Measurements from ENCODE around the gene FAM184B.
"Not testable (repeated sequence)": the region's sequence is repeated elsewhere in the genome, so short reads cannot be mapped to it uniquely, and the experiment has no call there.

FAM184B gene

DNA sequence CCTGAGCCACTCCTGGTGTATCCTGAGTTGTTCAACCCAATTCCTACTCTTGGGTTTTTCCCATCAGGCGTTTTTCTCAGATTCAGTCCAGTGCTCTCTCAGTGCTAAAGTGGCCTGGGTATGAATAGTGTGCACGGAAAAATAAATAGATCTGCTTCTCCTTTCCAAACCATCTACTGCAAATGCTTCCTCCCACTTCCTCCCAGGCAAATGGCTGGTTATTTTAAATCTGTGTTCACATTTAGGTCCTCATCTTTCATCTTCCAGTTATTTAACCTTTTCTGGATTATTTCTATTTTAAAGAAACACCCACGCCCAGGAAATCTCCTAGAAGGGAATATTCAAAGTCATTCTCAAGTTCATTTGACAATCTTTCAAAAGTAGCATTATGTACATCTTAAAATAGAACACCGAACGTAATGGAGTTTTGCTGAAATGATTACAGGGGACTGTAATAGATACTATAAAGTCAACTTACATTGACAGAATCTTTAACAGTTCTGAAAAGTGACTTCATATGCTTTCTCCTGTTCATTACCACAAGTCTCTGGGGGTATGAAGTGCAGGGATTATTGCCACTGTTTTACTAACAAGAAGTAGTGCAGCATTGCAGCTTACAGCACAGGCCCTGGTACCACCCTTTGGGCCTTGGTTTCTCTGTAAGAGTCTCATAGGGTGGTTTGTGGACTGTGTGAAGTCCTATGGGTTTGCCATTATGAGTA lies 100.7 kb downstream of the FAM184B start:
- no peak for DNase-seq

DNA sequence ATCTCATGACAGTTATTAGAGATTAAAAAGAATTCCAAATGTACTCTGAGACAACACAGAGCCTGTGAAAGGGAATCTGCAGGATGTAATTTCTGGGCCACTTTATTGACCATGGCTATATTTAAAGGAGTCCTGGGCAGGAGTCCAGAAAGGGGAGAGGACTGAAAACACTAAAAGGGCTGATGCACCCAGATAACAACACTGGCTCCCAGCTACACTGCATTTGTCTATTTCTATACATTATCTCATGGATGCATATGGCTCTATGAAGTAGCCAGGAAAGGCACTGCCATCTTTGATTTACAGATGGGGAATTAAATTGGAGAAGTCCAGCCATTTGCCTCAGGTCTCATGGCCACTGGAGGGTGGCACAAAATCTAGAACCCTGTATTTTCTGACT lies 111.0 kb downstream of the FAM184B start:
- DNase-seq: no peak

DNA sequence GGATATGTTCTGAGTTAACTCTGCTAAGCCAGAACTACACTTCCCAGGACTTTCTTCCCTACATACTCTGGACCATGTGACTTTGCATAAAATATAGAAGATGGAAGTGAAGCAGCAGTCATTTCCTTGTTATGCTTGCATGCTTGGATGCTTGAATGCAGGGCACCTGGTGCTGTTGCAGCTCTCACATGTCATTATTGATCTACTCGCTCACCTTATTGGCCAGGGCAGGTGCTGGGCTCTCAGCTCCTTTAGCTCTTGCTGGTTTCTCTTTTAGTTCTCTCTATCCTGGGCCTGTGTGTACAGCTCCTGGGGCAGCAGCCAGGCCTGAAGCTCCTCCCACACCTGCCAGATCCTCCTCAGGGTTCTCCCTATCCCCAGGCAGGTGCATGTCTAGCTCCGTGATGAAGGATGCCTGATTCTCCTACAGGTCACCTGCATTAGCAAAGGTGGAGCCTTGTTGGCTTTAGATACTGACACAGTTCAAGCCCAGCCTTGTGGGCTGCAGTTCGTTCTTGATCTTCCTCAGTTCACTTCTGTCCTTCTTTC lies 113.7 kb downstream of the FAM184B start:
- no peak for DNase-seq

DNA sequence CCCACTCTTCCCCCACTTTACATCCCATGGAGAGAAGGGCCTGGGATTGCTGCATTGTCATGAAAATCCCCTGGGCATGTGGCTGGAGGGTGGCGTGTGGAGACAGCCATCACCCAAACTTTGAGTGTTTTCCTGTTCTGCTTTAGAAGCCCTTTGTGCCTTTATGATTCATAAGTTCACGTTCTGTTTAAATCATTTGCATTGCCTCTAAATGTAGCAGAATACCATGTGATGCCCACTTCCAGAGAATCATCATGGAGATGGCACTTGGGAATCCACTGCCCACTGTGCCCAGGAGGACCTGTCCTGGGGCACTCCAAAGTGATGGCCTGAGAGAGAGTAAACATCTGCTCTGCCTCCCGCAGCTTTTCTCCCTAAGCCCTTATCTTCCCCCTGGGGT lies 114.2 kb downstream of the FAM184B start:
- no peak for DNase-seq

DNA sequence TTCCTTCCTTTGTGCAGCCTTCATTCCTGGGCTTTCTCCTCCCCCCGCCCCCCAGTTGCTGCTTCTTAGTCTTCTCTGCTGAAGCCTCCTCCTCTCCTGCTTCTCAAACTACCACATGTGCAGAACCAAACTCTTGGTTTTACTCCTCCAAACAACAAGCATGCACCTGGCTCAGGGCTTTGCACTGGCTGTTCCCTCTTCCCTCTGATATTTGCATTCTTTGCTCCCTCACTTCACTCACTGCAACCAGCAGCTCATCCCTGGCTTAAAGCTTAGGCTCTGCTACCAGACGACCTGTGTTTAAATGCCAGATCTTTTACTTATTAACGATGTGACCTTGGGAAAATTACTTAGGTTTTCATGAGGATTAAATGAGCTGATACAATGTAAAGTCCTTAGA lies 115.6 kb downstream of the FAM184B start:
- no peak for DNase-seq

DNA sequence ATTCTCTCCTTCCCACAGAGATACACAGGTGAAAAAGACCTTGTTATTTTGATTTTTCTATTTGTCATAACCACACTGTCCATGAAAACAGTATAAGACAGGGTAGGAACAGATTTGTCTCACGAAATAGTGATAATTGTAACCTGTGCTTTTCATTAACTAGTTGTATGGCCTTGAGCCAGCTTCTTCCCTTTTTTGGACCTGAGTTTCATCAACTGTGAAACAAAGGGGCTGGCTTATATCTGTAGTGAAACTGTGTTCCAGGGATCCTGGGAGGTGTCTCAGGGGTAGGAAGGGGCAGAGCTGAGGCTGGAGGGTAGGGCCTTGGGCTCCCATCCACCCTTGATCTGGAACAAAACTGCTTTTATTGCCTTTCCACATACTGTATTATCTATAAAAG lies 116.1 kb downstream of the FAM184B start:
- DNase-seq: no peak

DNA sequence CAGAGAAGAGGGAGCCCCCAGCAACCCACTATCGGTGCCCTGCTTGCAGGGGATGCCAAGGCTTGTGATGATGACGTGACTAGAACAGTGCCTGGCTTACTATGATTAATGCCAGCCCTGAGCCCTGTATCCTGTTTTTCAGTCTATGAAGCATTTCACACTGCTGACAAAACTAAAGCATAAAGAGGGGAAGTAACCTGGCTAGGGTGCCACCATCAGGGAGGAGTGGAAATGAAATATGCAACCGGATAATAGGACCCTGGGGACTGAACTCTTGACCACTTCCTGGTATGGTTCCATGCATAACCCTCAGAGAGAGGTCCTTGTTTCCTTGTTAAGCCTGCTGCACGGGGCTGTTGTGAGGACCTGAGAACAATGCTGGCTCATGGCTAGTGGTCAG lies 116.7 kb downstream of the FAM184B start:
- DNase-seq: no peak

DNA sequence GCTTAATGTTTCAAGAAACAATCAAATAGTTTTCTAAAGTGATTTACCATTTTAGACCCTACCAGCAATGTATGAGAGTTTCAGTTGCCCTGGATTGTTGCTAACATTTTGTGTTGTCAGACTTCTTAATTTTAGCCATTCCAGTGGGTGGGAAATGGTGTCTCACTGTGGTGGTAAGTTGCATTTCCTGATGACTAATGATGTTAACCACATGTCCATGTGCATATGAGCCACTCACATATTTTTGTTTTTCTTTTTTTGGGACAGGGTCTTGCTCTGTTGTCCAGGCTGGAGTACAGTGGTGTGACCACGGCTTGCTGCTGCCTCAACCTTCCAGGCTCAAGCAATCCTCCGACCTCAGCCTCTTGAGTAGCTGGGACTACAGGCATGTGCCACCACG lies 118.7 kb downstream of the FAM184B start:
- no peak for DNase-seq

DNA sequence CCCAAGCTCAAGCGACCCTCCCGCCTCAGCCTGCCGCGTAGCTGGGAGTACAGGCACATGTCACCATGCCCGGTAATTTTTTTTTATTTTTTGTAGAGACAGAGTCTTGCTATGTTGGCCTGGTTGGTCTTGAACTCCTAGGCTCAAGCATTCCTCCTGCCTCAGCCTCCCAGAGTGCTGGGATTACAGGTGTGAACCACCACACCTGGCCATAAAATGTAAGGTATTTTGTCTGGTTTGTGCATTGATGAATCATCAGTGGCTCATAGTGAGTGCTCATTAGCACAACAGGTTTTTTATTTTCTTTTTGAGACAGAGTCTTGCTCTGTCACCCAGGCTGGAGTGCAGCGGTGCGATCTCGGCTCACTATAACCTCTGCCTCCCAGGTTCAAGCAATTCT lies 122.2 kb downstream of the FAM184B start:
- DNase-seq: not testable (repeated sequence)

DNA sequence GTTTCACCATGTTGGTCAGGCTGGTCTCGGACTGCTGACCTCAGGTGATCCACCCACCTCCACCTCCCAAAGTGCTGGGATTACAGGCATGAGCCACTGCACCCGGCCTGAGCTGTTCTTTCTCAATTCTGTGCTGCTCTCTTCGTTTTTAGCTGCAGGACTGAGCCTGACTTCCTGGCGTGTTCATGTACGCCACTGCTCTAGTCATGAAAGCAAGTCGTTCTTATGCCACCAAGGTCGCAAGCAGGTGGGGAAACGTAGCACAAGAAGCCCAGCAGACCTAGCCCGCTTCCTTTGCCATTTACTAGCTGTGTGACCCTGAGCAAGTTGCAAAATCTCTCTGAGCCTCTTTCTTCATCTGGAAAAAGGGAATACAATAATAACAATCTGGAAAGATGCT lies 123.6 kb downstream of the FAM184B start:
- no peak for DNase-seq

DNA sequence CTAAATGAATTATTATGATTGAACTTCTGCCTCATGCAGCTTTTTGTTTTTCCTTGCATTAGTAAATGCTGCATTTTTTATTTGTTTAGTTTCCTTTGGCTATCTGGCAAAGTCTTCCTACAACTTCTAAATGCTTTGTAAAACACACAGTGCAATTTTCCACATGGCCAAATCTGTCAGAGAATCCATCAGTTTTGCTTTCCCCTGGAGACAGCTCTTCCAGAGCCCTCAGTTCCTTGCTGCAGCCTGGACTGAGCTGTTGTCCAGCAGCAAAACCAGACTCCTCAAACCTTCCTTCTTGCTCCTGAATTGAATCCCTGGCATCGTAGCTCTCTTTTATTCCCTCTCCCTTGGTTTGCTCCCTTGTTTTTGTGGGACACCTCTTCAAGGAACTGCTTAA lies 124.3 kb downstream of the FAM184B start:
- no peak for DNase-seq

DNA sequence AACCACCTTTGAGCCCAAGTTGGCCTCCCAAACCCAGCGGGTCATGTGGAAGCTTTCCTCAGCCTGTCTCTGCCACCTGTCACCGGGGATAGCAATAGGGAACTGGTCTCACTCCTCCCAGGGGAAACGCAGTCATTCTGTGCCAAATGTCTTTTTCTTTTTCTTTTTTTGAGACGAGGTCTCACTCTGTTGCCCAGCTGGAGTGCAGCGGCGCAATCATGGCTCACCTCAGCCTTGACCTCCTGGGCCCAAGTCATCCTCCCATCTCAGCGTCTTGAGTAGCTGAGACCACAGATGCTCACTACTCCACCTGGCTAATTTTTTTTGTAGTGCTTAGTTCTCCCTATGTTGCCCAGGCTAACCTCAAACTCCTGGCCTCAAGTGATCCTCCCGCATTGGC lies 126.7 kb downstream of the FAM184B start:
- DNase-seq: no peak

DNA sequence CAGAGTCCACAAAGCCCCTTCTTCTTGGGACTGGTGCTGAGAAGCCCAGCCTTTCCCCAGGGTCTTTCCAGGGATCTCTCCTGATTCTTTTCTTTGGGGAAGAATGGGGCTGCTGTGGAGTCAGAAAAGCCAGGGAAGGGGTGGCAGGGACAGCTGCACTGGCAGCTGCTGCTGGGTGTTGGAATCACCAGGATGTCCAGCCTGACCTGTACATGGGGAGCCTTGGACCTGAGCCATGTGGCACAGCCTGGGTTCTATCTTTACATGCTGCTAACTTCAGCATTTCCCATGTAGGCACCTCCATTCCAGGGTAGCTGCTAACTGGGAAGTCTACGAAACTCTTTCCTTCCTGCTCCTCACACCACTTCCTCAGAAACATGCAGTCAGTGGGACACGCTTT lies 131.0 kb downstream of the FAM184B start:
- no peak for DNase-seq

DNA sequence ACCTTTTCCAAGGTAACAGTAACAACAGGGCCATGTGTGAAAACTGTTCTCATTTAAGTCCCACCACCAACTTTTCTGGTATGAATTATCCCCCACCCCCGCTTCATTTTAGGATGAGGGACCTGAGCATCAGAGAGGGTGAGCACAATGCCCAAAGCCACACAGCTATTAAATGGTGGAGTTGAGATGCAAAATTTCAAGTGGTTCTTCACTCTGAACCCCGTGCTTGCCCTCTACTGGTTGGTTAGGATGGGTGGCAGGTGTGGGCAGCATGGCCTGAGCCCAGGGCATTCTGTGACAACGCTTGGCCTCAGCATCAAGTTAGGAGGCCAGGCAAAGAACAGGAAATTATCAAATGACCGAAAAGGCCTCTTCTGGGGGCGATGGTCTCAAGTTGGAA lies 133.5 kb downstream of the FAM184B start:
- no peak for DNase-seq

DNA sequence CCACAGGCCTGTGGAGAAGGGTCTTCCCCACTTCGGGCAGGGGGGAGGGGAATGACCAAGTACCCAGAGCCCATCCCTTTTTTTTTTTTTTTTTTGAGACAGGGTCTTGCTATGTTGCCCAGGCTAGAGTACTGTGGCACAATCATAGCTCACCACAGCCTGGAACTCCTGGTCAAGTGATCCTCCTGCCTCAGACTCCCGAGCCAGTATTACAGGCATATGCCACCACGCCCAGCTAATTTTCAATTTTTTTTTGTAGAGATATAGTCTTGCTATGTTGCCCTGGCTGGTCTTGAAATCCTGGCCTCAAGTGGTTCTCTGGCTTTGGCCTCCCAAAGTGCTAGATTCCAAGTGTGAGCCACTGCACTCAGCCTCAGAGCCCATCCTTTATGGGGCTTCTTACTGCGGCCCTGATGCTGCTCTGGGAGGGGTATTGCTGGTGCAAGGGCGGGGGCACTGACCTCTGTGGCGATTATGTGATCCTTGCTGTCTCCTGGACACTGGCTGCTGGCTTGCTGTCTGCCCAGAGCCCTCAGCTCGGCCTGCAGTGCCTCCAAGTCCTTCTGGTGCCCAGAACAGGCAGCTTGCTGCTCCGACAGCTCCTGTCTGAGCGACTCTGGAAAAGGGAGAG lies 134.1 kb downstream of the FAM184B start:
- no peak for DNase-seq

DNA sequence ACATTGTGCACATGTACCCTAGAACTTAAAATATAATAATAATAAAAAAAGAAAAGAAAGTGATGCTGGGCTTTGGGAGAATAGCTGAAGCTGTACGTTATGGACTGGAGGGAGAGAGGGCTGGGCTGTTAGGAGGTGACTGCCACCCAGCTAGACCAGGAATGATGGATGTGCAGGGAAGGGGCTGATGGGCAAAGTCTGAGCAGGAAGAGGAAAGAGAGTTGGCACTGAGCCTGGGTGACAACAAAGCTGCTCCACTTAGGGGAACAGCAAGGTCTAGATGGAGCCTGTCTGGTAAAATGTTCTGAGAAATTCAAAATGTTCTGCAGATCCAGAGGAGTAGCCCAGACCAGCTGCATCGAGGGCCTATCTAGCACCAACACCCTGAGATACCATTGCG lies 134.7 kb downstream of the FAM184B start:
- DNase-seq: no peak

DNA sequence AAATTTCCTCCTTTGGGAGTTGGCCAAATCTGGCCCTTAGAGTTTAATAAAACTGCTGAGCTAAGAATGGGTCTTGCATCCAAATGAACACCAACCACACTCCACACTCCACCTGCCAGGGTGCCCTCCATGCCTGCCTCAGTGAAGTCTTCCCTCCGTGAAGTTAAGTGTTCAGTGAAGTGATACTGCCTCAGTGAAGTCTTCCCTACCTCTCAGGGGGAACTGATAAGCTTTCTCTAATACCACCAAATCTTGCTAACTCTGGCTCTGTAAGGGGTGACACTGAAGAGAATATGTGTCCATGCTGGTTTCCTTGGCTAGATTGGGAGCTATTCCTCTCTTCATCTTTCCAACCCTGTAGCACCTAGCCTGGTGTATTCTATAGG lies 139.0 kb downstream of the FAM184B start:
- no peak for DNase-seq

DNA sequence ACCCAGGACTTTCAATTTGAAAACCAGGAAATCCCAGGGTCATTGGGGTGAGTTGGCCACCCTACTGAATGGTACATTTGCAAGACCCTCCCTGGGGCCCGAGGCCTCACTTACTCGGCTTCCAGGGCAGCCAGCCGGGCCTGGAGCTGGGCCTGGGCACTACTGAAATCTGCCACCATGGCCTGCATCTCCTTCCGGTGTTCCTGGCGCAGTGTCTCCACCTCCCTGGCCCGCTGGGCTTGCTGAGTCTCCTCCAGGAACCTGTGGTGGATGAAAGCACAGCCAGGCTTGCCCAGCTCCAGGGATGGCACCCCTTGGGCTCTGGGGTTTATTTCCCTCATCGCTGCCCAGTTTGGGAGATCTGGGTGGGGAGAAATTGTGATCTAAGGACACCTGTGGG lies 142.3 kb downstream of the FAM184B start:
- no peak for DNase-seq

DNA sequence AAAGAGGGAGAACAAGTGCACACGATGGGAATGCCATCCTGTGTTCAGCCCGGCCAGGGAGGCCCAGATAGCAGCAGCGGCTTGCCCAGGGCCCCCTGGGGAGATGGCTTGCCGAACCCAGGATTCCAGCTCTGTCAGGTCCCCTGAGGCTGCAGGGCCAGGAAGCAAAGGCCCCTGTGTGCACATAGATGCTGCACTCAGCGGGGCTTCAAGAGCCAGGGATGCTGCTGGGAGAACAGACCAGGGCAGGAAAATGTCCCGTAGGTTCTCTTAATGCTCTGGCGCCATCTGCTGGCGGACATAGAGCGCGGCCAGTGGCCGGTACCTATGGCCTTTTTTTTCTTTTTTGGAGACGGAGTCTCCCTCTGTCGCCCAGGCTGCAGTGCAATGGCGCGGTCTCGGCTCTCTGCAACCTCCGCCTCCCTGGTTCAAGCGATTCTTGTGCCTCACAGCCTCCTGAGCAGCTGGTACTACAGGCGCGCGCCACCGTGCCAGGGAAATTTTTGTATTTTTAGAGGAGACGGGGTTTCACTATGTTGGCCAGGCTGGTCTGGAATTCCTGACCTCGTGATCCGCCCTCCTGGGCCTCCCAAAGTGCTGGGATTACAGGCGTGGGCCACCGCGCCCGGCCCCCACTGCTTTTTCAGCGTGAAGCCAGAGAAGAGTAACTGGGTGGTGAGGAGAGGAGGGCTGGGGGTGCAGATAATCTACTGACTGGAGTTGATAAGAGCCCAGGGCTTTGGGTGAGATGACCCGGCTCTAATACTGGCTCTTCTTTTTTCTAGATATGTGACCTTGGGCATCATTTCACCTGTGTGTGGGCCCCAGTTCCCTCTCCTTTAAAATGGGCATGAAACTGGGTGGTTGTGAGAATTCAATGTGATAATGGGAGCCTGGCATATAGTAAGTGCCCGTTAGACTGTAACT lies 144.5 kb downstream of the FAM184B start:
- DNase-seq: no peak

DNA sequence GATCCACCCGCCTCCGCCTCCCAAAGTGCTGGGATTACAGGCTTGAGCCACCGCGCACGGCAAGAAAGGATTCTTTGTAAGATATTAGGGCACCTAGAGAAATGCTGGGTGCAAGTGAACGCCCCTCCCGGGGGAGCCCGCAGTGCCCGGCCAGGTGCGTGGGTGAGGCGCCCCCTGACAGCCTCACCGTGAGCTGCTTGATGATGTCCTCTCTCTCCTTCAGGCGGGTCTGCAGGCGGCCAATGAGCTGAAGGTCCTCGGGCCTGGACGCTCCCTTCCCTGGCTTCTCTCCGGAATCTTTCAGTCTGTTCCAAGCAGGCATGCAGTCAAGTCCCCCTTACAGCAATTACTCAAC lies 145.1 kb downstream of the FAM184B start:
- no peak for DNase-seq

DNA sequence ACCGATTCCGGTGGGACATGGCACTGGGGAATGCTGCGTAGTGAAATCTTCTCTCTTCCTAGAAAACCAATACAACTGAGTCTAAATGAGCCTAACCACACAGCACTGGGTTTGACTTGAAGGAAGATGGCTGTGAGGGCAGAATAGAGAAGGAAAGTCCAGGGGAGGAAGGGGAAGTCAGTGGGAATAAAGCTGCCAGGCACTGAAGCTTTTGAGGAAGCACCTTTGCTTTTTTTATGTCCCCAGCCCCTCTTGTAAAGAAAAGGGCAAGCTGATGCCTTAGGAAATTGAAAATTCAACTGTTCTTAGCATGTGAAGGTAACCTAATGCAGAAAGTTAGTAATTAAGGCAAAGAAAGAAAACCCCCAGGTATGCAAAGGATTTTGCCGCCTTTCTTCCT lies 146.4 kb downstream of the FAM184B start:
- DNase-seq: no peak

DNA sequence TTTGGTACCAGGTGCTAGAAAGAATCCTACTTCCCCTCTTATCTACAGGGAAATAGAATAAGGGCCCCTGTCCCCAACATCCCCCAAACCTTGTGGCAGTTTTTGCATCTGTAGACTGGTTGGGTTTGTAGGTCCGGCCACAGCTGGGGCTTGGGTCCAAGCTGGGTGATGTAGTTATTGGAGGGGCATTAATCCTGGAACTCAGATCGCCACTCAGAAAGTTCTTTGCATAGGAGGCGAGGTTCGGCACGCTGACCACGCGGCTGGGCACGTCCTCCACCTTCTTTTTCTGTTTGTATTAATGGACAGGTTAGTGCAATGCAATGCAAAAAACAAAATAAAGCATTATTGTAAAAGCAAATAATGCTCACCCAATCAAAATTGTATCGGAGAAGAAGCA lies 147.8 kb downstream of the FAM184B start:
- DNase-seq: no peak

DNA sequence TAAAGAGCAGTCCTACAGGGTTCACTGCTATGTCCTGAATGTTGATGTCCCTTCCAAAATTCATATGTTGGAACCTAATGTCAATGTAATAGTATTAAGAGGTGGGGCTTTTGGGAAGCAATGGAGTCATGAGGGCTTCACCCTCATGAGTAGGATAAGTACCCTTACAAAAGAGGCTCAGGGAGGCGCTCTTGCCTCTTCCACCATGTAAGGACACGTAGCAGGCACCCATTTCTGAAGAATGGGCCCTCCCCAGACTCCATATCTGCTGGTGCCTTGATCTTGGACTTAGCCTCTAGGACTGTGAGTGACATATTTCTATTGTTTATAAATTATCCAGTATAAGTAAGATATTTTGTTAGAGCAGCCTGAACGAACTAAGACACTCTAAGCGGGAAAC lies 151.2 kb downstream of the FAM184B start:
- DNase-seq: no peak

DNA sequence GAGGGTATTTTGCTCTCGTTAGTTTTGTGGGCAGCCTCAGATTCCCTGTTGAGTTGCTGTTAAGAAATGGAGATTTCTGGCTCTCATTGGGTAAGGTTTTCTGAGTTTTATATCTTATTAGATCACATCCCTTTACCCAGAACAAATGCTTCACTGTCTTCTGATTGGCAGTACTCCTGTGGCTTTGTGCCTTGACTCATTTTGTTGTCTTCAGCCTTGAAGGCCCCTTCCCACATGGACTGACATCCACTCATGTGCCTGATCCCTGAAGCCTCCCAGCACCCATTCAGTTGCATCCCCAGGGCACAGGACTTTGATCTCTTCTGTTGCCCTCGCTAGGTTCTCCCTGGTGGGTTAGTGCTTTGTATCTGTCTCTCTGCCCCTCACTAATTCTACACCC lies 156.6 kb downstream of the FAM184B start:
- DNase-seq: no peak

All from NCI-H524 treated with DMSO at 0.1 percent for 48 hours (cell line).